IMR-90 (cell line): ENCODE data around the gene SPAG4. TPM values are rescaled to one million over a fixed set of nuclear protein-coding genes. Genes with fewer than 3 reads are reported as not detected.

Source experiments
- ATAC-seq: fragments of 200-7000 bp; cut with Tn5 transposase; 2 replicates; pipeline ENCODE4 v1.9.1; 2020; ENCODE audit warnings: low read depth, mild to moderate bottlenecking, moderate library complexity
- BruUV-seq: library from RNA; stranded (reverse); fragments of 400-500 nt; replicated peaks from 2 replicates; lab custom pipeline; 2021; lab: Mats Ljungman, UMichigan
- CTCF ChIA-PET: fragments of 300-600 bp; formaldehyde crosslinking; extraction: SDS; loops from one replicate; lab custom pipeline; 2021; ENCODE audit warnings: antibody characterized with exemption; lab: Yijun Ruan, JAX
- POLR2A ChIA-PET: fragments of 300-600 bp; sonication (Branson Sonifier 250); formaldehyde crosslinking; loops from one replicate; lab custom pipeline; 2022; ENCODE audit warnings: antibody characterized with exemption; ENCODE audit not compliant: unreplicated experiment; lab: Charles Lee
- DNase-seq: peaks from one replicate; pipeline ENCODE4 v3.0.0; 2013
- H2AFZ ChIP-seq: replicated peaks from 2 replicates; pipeline ENCODE3; 2013; ENCODE audit warnings: low read length, mild to moderate bottlenecking; ENCODE audit not compliant: poor library complexity
- H2AK5ac ChIP-seq: 2 replicates; pipeline ENCODE4 v1.6.1; 2013; ENCODE audit warnings: low read depth, low read length, inconsistent platforms
- H2AK9ac ChIP-seq: replicated peaks from 2 replicates; pipeline ENCODE3; 2013; ENCODE audit warnings: mild to moderate bottlenecking, low read depth, low read length, moderate library complexity; ENCODE audit not compliant: poor library complexity
- H2BK120ac ChIP-seq: 2 replicates; pipeline ENCODE4 v1.6.1; 2013; ENCODE audit warnings: low read depth, low read length, inconsistent platforms
- H2BK15ac ChIP-seq: 3 replicates; pipeline ENCODE4 v1.6.1; 2013; ENCODE audit warnings: low read depth, low read length, inconsistent platforms
- H2BK20ac ChIP-seq: 2 replicates; pipeline ENCODE4 v1.6.1; 2013; ENCODE audit warnings: low read depth, mild to moderate bottlenecking, inconsistent platforms, low read length, moderate library complexity
- H2BK5ac ChIP-seq: 2 replicates; pipeline ENCODE4 v1.6.1; 2013; ENCODE audit warnings: mild to moderate bottlenecking, low read depth, low read length, inconsistent platforms; ENCODE audit not compliant: poor library complexity, severe bottlenecking
- H3K14ac ChIP-seq: replicated peaks from 2 replicates; pipeline ENCODE4 v1.6.1; 2013; ENCODE audit warnings: low read depth, low read length, inconsistent platforms
- H3K18ac ChIP-seq: 2 replicates; pipeline ENCODE4 v1.6.1; 2013; ENCODE audit warnings: low read depth, low read length, control low read depth
- H3K23ac ChIP-seq: 2 replicates; pipeline ENCODE4 v1.6.1; 2013; ENCODE audit warnings: low read depth, low read length, inconsistent platforms
- H3K27ac ChIP-seq: 2 replicates; pipeline ENCODE4 v1.5.1; 2013; ENCODE audit warnings: mild to moderate bottlenecking, control low read depth, low read length; ENCODE audit not compliant: insufficient read depth
- H3K27me3 ChIP-seq: 2 replicates; pipeline ENCODE4 v1.6.1; 2013; ENCODE audit warnings: low read length; ENCODE audit not compliant: control insufficient read depth, insufficient read depth
- H3K36me3 ChIP-seq: 2 replicates; pipeline ENCODE4 v1.6.1; 2013; ENCODE audit warnings: low read length, mixed read lengths; ENCODE audit not compliant: control insufficient read depth, insufficient read depth
- H3K4ac ChIP-seq: 2 replicates; pipeline ENCODE4 v1.6.1; 2013; ENCODE audit warnings: low read depth, low read length, inconsistent platforms
- H3K4me1 ChIP-seq: 2 replicates; pipeline ENCODE4 v1.6.1; 2013; ENCODE audit warnings: low read length, mixed read lengths; ENCODE audit not compliant: control insufficient read depth, insufficient read depth
- H3K4me2 ChIP-seq: 2 replicates; pipeline ENCODE4 v1.6.1; 2013; ENCODE audit warnings: low read depth, mild to moderate bottlenecking, control low read depth, low read length, moderate library complexity
- H3K4me3 ChIP-seq: 2 replicates; pipeline ENCODE4 v1.5.1; 2013; ENCODE audit warnings: low read depth, mild to moderate bottlenecking, control low read depth, low read length, moderate library complexity; ENCODE audit not compliant: insufficient read depth
- H3K56ac ChIP-seq: 2 replicates; pipeline ENCODE4 v1.6.1; 2013; ENCODE audit warnings: low read length, inconsistent platforms; ENCODE audit not compliant: insufficient read depth; ENCODE audit errors: extremely low read depth
- H3K79me1 ChIP-seq, 2 experiments: 2 replicates each; pipeline ENCODE4 v1.6.1; 2013; ENCODE audit warnings: low read length in 2 of 2, inconsistent platforms in 1 of 2, low read depth in 1 of 2
- H3K9ac ChIP-seq: 2 replicates; pipeline ENCODE4 v1.6.1; 2013; ENCODE audit warnings: low read depth, low read length, control low read depth
- H3K9me1 ChIP-seq: 2 replicates; pipeline ENCODE4 v1.6.1; 2013; ENCODE audit warnings: low read length, inconsistent platforms; ENCODE audit not compliant: insufficient read depth
- H3K9me3 ChIP-seq: 2 replicates; pipeline ENCODE4 v1.6.1; 2013; ENCODE audit warnings: low read length; ENCODE audit not compliant: control insufficient read depth, insufficient read depth
- H4K20me1 ChIP-seq: 2 replicates; pipeline ENCODE4 v1.6.1; 2013; ENCODE audit warnings: low read length, inconsistent platforms; ENCODE audit not compliant: insufficient read depth
- H4K5ac ChIP-seq: 2 replicates; pipeline ENCODE4 v1.6.1; 2013; ENCODE audit warnings: mild to moderate bottlenecking, low read depth, low read length, control low read depth
- H4K8ac ChIP-seq, 2 experiments: 2 replicates each; pipeline ENCODE4 v1.6.1; 2013; ENCODE audit warnings: low read depth in 2 of 2, low read length in 2 of 2, control low read depth in 1 of 2, inconsistent platforms in 1 of 2
- H4K91ac ChIP-seq: 2 replicates; pipeline ENCODE4 v1.6.1; 2013; ENCODE audit warnings: low read depth, low read length, inconsistent platforms; ENCODE audit not compliant: insufficient read depth
- BHLHE40 ChIP-seq: fragments of 150-350 bp; IDR thresholded peaks from 2 replicates; pipeline ENCODE4 v1.6.1; 2016; ENCODE audit warnings: mild to moderate bottlenecking, low read depth, low read length
- CHD1 ChIP-seq: IDR thresholded peaks from 2 replicates; pipeline ENCODE4 v1.6.1; 2012; ENCODE audit warnings: low read depth, low read length, improper control_type of control experiment
- RCOR1 ChIP-seq: IDR thresholded peaks from 2 replicates; pipeline ENCODE4 v1.6.1; 2012; ENCODE audit warnings: mild to moderate bottlenecking, low read length, improper control_type of control experiment; ENCODE audit not compliant: insufficient replicate concordance
- SMC3 ChIP-seq: fragments of 150-350 bp; IDR thresholded peaks from 2 replicates; pipeline ENCODE4 v1.6.1; 2016; ENCODE audit warnings: low read depth, mild to moderate bottlenecking, antibody characterized with exemption, low read length, moderate library complexity
- WGBS, 2 experiments: methylation state at CpG; one replicate each; pipeline versions ENCODE4 v1.1.5 to v1.1.7; 2013; ENCODE audit warnings: missing lambda C conversion rate in 2 of 2; ENCODE audit not compliant: insufficient read length in 1 of 2; ENCODE audit errors: extremely low coverage in 2 of 2; 5-methylcytosine and 5-hydroxymethylcytosine counted together
- dilution Hi-C: fragments of 300-500 bp; cut with HindIII; formaldehyde crosslinking; loops from one replicate; pipeline ENCODE4 v1.14.3; 2018; ENCODE audit warnings: low sequenced_read_pairs; ENCODE audit not compliant: unreplicated experiment
- in situ Hi-C: fragments of 300-500 bp; cut with MboI; formaldehyde crosslinking; loops from 3 replicates; pipeline ENCODE4 v1.14.3; 2019; ENCODE audit warnings: low sequenced_read_pairs, inconsistent platforms, mixed read lengths
- intact Hi-C: fragments of 100-400 bp; cut with micrococcal nuclease; formaldehyde crosslinking; loops from 2 replicates; pipeline ENCODE4 v1.10.0; 2022
- polyA plus RNA-seq, 3 experiments: library from polyadenylated mRNA; depleted of rRNA; stranded (reverse); fragments of >200 nt; gene quantifications; 2 replicates each; pipeline ENCODE4 v1.2.3, GENCODE V29; 2012; ENCODE audit warnings: low replicate concordance in 1 of 3
- total RNA-seq: library from RNA; depleted of rRNA; stranded (reverse); fragments of >200 nt; gene quantifications from 2 replicates; pipeline ENCODE4 v1.2.3, GENCODE V29; 2012
- TF ChIP-seq, protein P1 (sequence below): fragments of 150-350 bp; IDR thresholded peaks from 2 replicates; pipeline ENCODE4 v1.6.1; 2017; ENCODE audit warnings: mild to moderate bottlenecking, antibody characterized with exemption, low read length, low read depth

Gene SPAG4
- total and polyA plus RNA-seq, 2 of the 4 experiments (the other 2 are of a cell fraction), result 1.8 to 5.5 TPM

DNA sequence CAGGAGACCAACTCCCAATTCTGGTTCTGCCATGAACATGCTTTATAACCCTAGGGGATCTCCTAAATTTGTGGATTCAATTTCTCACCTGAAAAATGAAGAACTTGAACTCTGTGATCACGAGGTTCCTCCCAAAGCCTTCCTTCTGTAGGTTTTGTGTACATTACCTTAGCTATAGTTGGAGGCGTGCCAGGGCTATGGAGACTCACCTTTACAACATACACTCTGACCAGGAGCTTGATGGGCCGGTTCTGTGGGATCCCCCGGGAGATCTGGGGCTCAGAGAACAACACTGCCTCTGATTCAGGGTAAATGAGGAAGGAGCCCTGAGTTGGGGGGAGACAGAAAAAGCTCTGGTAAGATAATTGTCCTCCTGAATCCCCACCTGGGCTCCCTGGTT lies 39.7 kb upstream of the SPAG4 start:
- WGBS, 2 experiments, result no CpG with 5 or more reads among the region's 4 CpGs
- Histone ChIP-seq H3K23ac (no peak overlapping the region), H4K91ac (no peak overlapping the region), H4K20me1 (no peaks in the 10 kb centered on the region), H3K4me2 (no peak overlapping the region), H3K4me1 (no peaks in the 10 kb centered on the region), H2BK120ac (no peak overlapping the region), H3K14ac (no peak overlapping the region), H3K4me3 (no peak overlapping the region), H2AFZ (no peak overlapping the region), H3K56ac (no peak overlapping the region), H2AK5ac (no peak overlapping the region), H3K79me1 (no peaks in the 10 kb centered on the region), H4K5ac (no peak overlapping the region), H2AK9ac (no peak overlapping the region), H3K9me1 (no peaks in the 10 kb centered on the region), H3K9ac (no peak overlapping the region), H2BK5ac (no peak overlapping the region), H4K8ac (no peak overlapping the region), H3K4ac (no peak overlapping the region), H3K27me3 (peaks cover 12% of the 10 kb centered on the region; the same call in 1 of the 2 replicates), H3K36me3 (no peaks in the 10 kb centered on the region; the same call in 1 of the 2 replicates), H2BK20ac (no peak overlapping the region), H3K18ac (no peak overlapping the region), H3K9me3 (peaks cover 3% of the 10 kb centered on the region; the same call in 1 of the 2 replicates), H2BK15ac (no peak overlapping the region), H3K27ac (no peak overlapping the region)
- intact Hi-C loops, result no loop called here
- TF ChIP-seq CHD1 (no peak), SMC3 (no peak), BHLHE40 (no peak), RCOR1 (no peak)
- TF ChIP-seq, protein P1, sequence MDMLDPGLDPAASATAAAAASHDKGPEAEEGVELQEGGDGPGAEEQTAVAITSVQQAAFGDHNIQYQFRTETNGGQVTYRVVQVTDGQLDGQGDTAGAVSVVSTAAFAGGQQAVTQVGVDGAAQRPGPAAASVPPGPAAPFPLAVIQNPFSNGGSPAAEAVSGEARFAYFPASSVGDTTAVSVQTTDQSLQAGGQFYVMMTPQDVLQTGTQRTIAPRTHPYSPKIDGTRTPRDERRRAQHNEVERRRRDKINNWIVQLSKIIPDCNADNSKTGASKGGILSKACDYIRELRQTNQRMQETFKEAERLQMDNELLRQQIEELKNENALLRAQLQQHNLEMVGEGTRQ, result no peak
- in situ Hi-C loops, result no loop called here
- ChIA-PET CTCF (no interaction called here), POLR2A (interaction anchor here (0.5 kb wide), 1 partner anchor 123 kb away, joined by 3 read pairs; the partner anchor contains the start of genes NFS1 and ROMO1)
- no peak for DNase-seq
- no peak for ATAC-seq
- dilution Hi-C loops, result no loop called here
- BruUV-seq, result no TSS peak
